ENCODE measurements around the gene CDSN.
A peak's percentile ranks its signal among the peaks of the same experiment; 100 is the strongest.

The CDSN gene

GRCh38 chr6:31158863-31159855 is 38.9 kb upstream of the CDSN start:
- H3K27me3 ChIP-seq (ENCODE audit: control insufficient read depth in 1 of 2, insufficient read depth in 2 of 2, low read length in 2 of 2), result no peaks in the 10 kb centered on the region
- H3K4me3 ChIP-seq (ENCODE audit: low read length in 2 of 2), result peak overlapping the region; percentile 80 to 86
- H3K4me1 ChIP-seq (ENCODE audit: control insufficient read depth, insufficient read depth, low read length), result peaks cover 22% of the 10 kb centered on the region
- H3K9me3 ChIP-seq (ENCODE audit: control insufficient read depth in 2 of 2, low read length in 2 of 2), result no peaks in the 10 kb centered on the region
- H3K27ac ChIP-seq (ENCODE audit: low read length), result peak overlapping the region; percentile 2
- peak overlapping the region; percentile 58 to 65 for H3K9ac ChIP-seq (ENCODE audit: low read length in 2 of 2)
- H3K36me3 ChIP-seq (ENCODE audit: control insufficient read depth in 2 of 2, insufficient read depth in 2 of 2, low read length in 2 of 2), result peaks cover 6 to 8% of the 10 kb centered on the region in 2 donors

- H3K27ac ChIP-seq (ENCODE audit: low read length), result peak within 1 kb of the TSS; percentile 60
- H3K36me3 ChIP-seq (ENCODE audit: control insufficient read depth in 2 of 2, insufficient read depth in 2 of 2, low read length in 2 of 2), result peaks cover 6 to 13% of the 10 kb centered on the region in 2 donors
- no peaks in the 10 kb centered on the region for H3K9me3 ChIP-seq (ENCODE audit: control insufficient read depth in 2 of 2, low read length in 2 of 2)
- peaks cover 22% of the 10 kb centered on the region for H3K4me1 ChIP-seq (ENCODE audit: control insufficient read depth, insufficient read depth, low read length)
- H3K9ac ChIP-seq (ENCODE audit: low read length in 2 of 2), result peak within 1 kb of the TSS; percentile 73 to 86
- peak within 1 kb of the TSS; percentile 80 to 86 for H3K4me3 ChIP-seq (ENCODE audit: low read length in 2 of 2)
- H3K27me3 ChIP-seq (ENCODE audit: control insufficient read depth in 1 of 2, insufficient read depth in 2 of 2, low read length in 2 of 2), result no peaks in the 10 kb centered on the region
Observed at GRCh38 chr6:31158140-31158862, 38.1 kb upstream of the CDSN start, which contains the start of gene TCF19. TCF19 (plus strand) TSS chr6:31158589; CDS start chr6:31159470, 881 bp downstream.

DNA sequence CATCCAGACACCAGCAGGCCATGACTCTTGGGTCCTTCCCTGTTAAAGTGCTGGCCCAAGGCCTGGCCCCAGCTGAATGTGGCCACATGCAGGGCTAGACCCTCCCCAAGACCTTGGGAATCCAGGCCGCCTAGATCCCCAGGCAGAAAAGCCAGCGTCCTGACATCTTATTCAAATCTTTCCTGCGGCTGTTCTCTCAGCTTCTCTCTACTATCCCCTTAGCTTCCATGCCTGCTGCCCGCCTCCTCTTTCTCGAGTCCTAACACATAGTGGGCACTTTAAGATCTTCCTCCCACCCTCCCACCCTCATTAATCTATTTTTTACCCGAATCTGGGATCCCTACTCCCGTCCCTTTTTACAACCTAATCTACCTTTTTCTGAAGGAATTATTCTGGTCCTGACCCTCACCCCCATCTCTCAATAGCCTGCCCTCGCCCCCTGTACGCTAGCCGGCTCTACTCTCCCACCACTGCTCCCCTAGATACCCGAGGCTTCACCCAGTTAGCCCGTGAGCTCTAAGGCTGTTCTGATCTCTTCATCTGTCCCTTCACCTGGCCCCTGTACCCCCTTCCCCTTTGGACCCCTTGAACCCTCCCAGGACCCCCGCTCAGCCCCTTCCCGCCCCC is 37.4 kb upstream of the CDSN start, which contains the start of gene CCHCR1:
CCHCR1 (minus strand) TSS at position 290 of the 627 bp plus-strand sequence; CDS start at position 88, 202 bp downstream.
- Histone ChIP-seq H3K9ac (ENCODE audit: low read length in 2 of 2) (peak within 1 kb of the TSS; percentile 73 to 86), H3K4me1 (ENCODE audit: control insufficient read depth, insufficient read depth, low read length) (peaks cover 22% of the 10 kb centered on the region), H3K27ac (ENCODE audit: low read length) (peak within 1 kb of the TSS; percentile 60), H3K27me3 (ENCODE audit: control insufficient read depth in 1 of 2, insufficient read depth in 2 of 2, low read length in 2 of 2) (no peaks in the 10 kb centered on the region), H3K9me3 (ENCODE audit: control insufficient read depth in 2 of 2, low read length in 2 of 2) (no peaks in the 10 kb centered on the region), H3K36me3 (ENCODE audit: control insufficient read depth in 2 of 2, insufficient read depth in 2 of 2, low read length in 2 of 2) (peaks cover 6 to 13% of the 10 kb centered on the region in 2 donors), H3K4me3 (ENCODE audit: low read length in 2 of 2) (peak within 1 kb of the TSS; percentile 80 to 86)

- no peaks in the 10 kb centered on the region for H3K27me3 ChIP-seq (ENCODE audit: control insufficient read depth in 1 of 2, insufficient read depth in 2 of 2, low read length in 2 of 2)
- H3K4me3 ChIP-seq (ENCODE audit: low read length in 2 of 2), result no peak overlapping the region
- H3K36me3 ChIP-seq (ENCODE audit: control insufficient read depth in 2 of 2, insufficient read depth in 2 of 2, low read length in 2 of 2), result peaks cover 3 to 13% of the 10 kb centered on the region in 2 donors
- H3K4me1 ChIP-seq (ENCODE audit: control insufficient read depth, insufficient read depth, low read length), result peaks cover 22% of the 10 kb centered on the region
- no peak overlapping the region for H3K9ac ChIP-seq (ENCODE audit: low read length in 2 of 2)
- H3K27ac ChIP-seq (ENCODE audit: low read length), result no peak overlapping the region
- H3K9me3 ChIP-seq (ENCODE audit: control insufficient read depth in 2 of 2, low read length in 2 of 2), result no peaks in the 10 kb centered on the region
Observed at GRCh38 chr6:31156641-31157040, 36.4 kb upstream of the CDSN start.

DNA sequence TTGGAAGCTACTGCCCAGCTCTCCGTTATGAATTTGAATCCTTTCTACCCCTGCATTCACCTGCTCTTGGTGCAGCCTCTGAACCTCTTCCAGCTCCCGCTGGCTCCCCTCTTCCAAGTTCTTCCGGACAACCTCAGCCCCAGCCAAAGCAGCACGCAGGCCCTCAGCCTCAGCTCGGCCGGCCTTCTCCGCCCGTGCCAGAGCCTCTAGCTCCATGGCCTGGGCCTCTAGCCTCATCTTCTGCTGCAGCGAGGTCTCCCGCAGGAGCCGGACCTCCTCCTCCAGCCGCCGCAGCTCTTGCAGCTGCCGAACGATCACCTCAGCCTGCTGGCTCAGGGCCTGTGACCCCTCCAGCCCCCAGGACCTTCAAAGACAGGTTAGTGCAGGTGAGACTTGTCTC is 34.2 kb upstream of the CDSN start:
- Histone ChIP-seq H3K27me3 (ENCODE audit: control insufficient read depth in 1 of 2, insufficient read depth in 2 of 2, low read length in 2 of 2) (no peaks in the 10 kb centered on the region), H3K9me3 (ENCODE audit: control insufficient read depth in 2 of 2, low read length in 2 of 2) (no peaks in the 10 kb centered on the region), H3K4me1 (ENCODE audit: control insufficient read depth, insufficient read depth, low read length) (peaks cover 16% of the 10 kb centered on the region), H3K27ac (ENCODE audit: low read length) (no peak overlapping the region), H3K9ac (ENCODE audit: low read length in 2 of 2) (no peak overlapping the region), H3K4me3 (ENCODE audit: low read length in 2 of 2) (no peak overlapping the region), H3K36me3 (ENCODE audit: control insufficient read depth in 2 of 2, insufficient read depth in 2 of 2, low read length in 2 of 2) (peaks cover 10 to 25% of the 10 kb centered on the region in 2 donors)

DNA sequence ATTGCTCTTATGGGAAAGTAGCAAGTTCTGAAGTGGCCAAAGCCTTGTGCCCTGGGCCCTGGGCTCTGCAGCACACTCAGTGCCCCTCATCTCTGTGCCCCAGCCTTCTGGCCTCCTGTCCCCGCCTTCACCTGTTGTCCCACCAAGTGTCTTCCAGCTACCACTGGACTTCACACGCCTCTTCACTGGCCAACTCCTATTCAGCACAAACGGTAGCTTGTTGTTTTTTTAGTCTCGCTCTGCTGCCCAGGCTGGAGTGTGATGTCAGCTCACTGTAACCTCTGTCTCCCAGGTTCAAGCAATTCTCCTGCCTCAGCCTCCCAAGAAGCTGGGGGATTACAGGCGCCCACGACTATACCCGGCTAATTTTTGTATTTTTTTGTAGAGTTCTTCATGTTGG is 32.5 kb upstream of the CDSN start:
- H3K4me1 ChIP-seq (ENCODE audit: control insufficient read depth, insufficient read depth, low read length), result peaks cover 5% of the 10 kb centered on the region
- H3K9ac ChIP-seq (ENCODE audit: low read length in 2 of 2), result no peak overlapping the region
- peaks cover 14 to 25% of the 10 kb centered on the region in 2 donors for H3K36me3 ChIP-seq (ENCODE audit: control insufficient read depth in 2 of 2, insufficient read depth in 2 of 2, low read length in 2 of 2)
- H3K4me3 ChIP-seq (ENCODE audit: low read length in 2 of 2), result no peak overlapping the region
- H3K9me3 ChIP-seq (ENCODE audit: control insufficient read depth in 2 of 2, low read length in 2 of 2), result no peaks in the 10 kb centered on the region
- no peak overlapping the region for H3K27ac ChIP-seq (ENCODE audit: low read length)
- no peaks in the 10 kb centered on the region for H3K27me3 ChIP-seq (ENCODE audit: control insufficient read depth in 1 of 2, insufficient read depth in 2 of 2, low read length in 2 of 2)

- H3K9me3 ChIP-seq (ENCODE audit: control insufficient read depth in 2 of 2, low read length in 2 of 2), result no peaks in the 10 kb centered on the region
- no peak overlapping the region for H3K27ac ChIP-seq (ENCODE audit: low read length)
- H3K4me3 ChIP-seq (ENCODE audit: low read length in 2 of 2), result no peak overlapping the region
- peaks cover 18 to 19% of the 10 kb centered on the region in 2 donors for H3K36me3 ChIP-seq (ENCODE audit: control insufficient read depth in 2 of 2, insufficient read depth in 2 of 2, low read length in 2 of 2)
- H3K9ac ChIP-seq (ENCODE audit: low read length in 2 of 2), result no peak overlapping the region
- no peaks in the 10 kb centered on the region for H3K4me1 ChIP-seq (ENCODE audit: control insufficient read depth, insufficient read depth, low read length)
- no peaks in the 10 kb centered on the region for H3K27me3 ChIP-seq (ENCODE audit: control insufficient read depth in 1 of 2, insufficient read depth in 2 of 2, low read length in 2 of 2)
Observed at GRCh38 chr6:31149827-31150447, 29.7 kb upstream of the CDSN start.

GRCh38 chr6:31145386-31145785 is 25.1 kb upstream of the CDSN start:
- peaks cover 7% of the 10 kb centered on the region for H3K4me1 ChIP-seq (ENCODE audit: control insufficient read depth, insufficient read depth, low read length)
- no peak overlapping the region for H3K4me3 ChIP-seq (ENCODE audit: low read length in 2 of 2)
- no peaks in the 10 kb centered on the region for H3K27me3 ChIP-seq (ENCODE audit: control insufficient read depth in 1 of 2, insufficient read depth in 2 of 2, low read length in 2 of 2)
- no peak overlapping the region for H3K9ac ChIP-seq (ENCODE audit: low read length in 2 of 2)
- no peak overlapping the region for H3K27ac ChIP-seq (ENCODE audit: low read length)
- H3K36me3 ChIP-seq (ENCODE audit: control insufficient read depth in 2 of 2, insufficient read depth in 2 of 2, low read length in 2 of 2), result peaks cover 8 to 13% of the 10 kb centered on the region in 2 donors
- H3K9me3 ChIP-seq (ENCODE audit: control insufficient read depth in 2 of 2, low read length in 2 of 2), result no peaks in the 10 kb centered on the region

DNA sequence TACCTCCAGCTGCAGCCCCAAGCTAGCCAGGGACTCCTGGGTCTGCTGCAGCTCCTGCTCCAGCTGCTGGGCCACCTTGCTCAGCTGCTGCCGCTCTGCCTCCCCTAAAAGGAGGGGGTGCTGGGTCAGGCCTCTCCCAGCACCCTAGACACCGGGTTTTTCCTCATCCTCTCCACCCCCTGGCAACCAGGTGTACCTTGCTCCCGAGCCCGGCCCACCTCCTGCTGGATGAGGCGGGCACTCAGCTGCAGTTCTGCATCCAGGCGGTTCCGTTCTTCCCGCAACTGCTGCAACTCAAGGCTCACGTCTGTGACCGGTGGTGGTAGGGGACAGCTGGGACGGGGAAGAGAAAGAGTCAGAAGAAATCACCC is 24.7 kb upstream of the CDSN start:
- no peak overlapping the region for H3K9ac ChIP-seq (ENCODE audit: low read length in 2 of 2)
- H3K27me3 ChIP-seq (ENCODE audit: control insufficient read depth in 1 of 2, insufficient read depth in 2 of 2, low read length in 2 of 2), result no peaks in the 10 kb centered on the region
- no peak overlapping the region for H3K27ac ChIP-seq (ENCODE audit: low read length)
- H3K9me3 ChIP-seq (ENCODE audit: control insufficient read depth in 2 of 2, low read length in 2 of 2), result no peaks in the 10 kb centered on the region
- H3K36me3 ChIP-seq (ENCODE audit: control insufficient read depth in 2 of 2, insufficient read depth in 2 of 2, low read length in 2 of 2), result peaks cover 3 to 11% of the 10 kb centered on the region in 2 donors
- H3K4me1 ChIP-seq (ENCODE audit: control insufficient read depth, insufficient read depth, low read length), result peaks cover 7% of the 10 kb centered on the region
- no peak overlapping the region for H3K4me3 ChIP-seq (ENCODE audit: low read length in 2 of 2)

Measured in stomach smooth muscle (tissue), 2 donors.